HepG2 (cell line): ENCODE data around the gene TMCC1.

Experiments
- GABPB1 ChIP-seq: IDR thresholded peaks from 2 replicates; pipeline ENCODE4 v1.6.1; 2016; ENCODE audit warnings: mild to moderate bottlenecking, missing genetic modification reagents, moderate library complexity, missing compliant biosample characterization
- RELA ChIP-seq: sonication (generic); formaldehyde crosslinking; IDR thresholded peaks from 2 replicates; pipeline ENCODE4 v1.4.0; 2020; ENCODE audit warnings: missing genetic modification reagents
- SRSF1 ChIP-seq: fragments of 200-400 bp; formaldehyde crosslinking; optimal IDR thresholded peaks from 2 replicates; pipeline ENCODE3; 2017; ENCODE audit warnings: mild to moderate bottlenecking, low read depth, low read length, moderate library complexity
- TF ChIP-seq, protein P1 (sequence below): sonication (generic); formaldehyde crosslinking; IDR thresholded peaks from 2 replicates; pipeline ENCODE4 v1.4.0; 2020; ENCODE audit warnings: mild to moderate bottlenecking, missing genetic modification reagents, borderline replicate concordance

DNA sequence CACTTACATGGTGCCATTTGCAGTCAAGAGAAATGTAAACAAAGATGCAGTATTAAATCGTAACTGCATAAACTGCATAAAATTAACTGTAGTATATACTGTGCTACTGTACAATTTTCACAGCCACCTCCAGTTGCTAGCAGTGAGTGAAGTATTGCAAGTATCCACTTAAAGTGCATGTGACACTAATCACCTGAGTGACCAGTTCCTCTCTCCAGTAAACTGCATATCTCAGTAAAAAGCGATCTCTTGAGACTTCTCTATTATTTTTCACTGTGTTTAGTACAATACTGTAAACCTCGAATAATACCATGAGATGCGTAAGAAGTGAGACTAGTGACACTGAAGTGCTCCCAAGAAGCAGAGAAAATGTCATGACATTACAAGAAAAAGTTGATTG lies 175.3 kb downstream of the TMCC1 start:
- no peak for TF ChIP-seq SRSF1
- no peak for TF ChIP-seq GABPB1 (CRISPR knock-in tag)
- no peak for TF ChIP-seq RELA (CRISPR knock-in tag)
- TF ChIP-seq, protein P1, sequence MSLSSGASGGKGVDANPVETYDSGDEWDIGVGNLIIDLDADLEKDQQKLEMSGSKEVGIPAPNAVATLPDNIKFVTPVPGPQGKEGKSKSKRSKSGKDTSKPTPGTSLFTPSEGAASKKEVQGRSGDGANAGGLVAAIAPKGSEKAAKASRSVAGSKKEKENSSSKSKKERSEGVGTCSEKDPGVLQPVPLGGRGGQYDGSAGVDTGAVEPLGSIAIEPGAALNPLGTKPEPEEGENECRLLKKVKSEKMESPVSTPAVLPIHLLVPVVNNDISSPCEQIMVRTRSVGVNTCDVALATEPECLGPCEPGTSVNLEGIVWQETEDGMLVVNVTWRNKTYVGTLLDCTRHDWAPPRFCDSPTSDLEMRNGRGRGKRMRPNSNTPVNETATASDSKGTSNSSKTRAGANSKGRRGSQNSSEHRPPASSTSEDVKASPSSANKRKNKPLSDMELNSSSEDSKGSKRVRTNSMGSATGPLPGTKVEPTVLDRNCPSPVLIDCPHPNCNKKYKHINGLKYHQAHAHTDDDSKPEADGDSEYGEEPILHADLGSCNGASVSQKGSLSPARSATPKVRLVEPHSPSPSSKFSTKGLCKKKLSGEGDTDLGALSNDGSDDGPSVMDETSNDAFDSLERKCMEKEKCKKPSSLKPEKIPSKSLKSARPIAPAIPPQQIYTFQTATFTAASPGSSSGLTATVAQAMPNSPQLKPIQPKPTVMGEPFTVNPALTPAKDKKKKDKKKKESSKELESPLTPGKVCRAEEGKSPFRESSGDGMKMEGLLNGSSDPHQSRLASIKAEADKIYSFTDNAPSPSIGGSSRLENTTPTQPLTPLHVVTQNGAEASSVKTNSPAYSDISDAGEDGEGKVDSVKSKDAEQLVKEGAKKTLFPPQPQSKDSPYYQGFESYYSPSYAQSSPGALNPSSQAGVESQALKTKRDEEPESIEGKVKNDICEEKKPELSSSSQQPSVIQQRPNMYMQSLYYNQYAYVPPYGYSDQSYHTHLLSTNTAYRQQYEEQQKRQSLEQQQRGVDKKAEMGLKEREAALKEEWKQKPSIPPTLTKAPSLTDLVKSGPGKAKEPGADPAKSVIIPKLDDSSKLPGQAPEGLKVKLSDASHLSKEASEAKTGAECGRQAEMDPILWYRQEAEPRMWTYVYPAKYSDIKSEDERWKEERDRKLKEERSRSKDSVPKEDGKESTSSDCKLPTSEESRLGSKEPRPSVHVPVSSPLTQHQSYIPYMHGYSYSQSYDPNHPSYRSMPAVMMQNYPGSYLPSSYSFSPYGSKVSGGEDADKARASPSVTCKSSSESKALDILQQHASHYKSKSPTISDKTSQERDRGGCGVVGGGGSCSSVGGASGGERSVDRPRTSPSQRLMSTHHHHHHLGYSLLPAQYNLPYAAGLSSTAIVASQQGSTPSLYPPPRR (CRISPR knock-in tag) = no peak
